ENCODE data around the gene CHD2.

Gene CHD2

GRCh38 chr15:93027413-93027812 is 127.3 kb downstream of the CHD2 start:
- Histone ChIP-seq H3K9me3 (ENCODE audit: insufficient read depth, low read depth, low read length) (no peaks in the 10 kb centered on the region), H2AK5ac (ENCODE audit: low read length) (no peak overlapping the region), H3K27me3 (ENCODE audit: insufficient read depth, low read length) (no peaks in the 10 kb centered on the region), H2BK12ac (ENCODE audit: low read length) (no peak overlapping the region), H3K4me2 (ENCODE audit: low read length) (no peak overlapping the region), H2BK120ac (ENCODE audit: insufficient read depth, low read length, poor library complexity) (no peak overlapping the region), H4K91ac (ENCODE audit: low read depth, low read length) (no peak overlapping the region), H3K4me3 (ENCODE audit: low read depth, low read length) (no peak overlapping the region), H2BK5ac (ENCODE audit: low read depth, low read length, poor library complexity) (no peak overlapping the region), H3K14ac (ENCODE audit: low read length) (no peak overlapping the region), H3K27ac (ENCODE audit: low read depth, low read length) (no peak overlapping the region), H3K4ac (ENCODE audit: low read depth, low read length) (no peak overlapping the region), H3K79me2 (ENCODE audit: control insufficient read depth, insufficient read depth, low read length, poor library complexity) (no peaks in the 10 kb centered on the region), H4K8ac (ENCODE audit: low read depth, low read length) (no peak overlapping the region), H3K79me1 (ENCODE audit: low read length) (no peaks in the 10 kb centered on the region), H3K9ac (ENCODE audit: low read length) (no peak overlapping the region), H3K4me1 (ENCODE audit: control insufficient read depth in 1 of 2, insufficient read depth in 2 of 2, low read length in 2 of 2) (no peaks in the 10 kb centered on the region), H4K12ac (ENCODE audit: low read depth, low read length) (no peak overlapping the region), H2AFZ (ENCODE audit: insufficient read depth, low read length, poor library complexity) (no peak overlapping the region), H3K18ac (ENCODE audit: low read length) (no peak overlapping the region), H3K23ac (ENCODE audit: low read length) (no peak overlapping the region), H3K36me3 (ENCODE audit: control insufficient read depth in 1 of 2, insufficient read depth in 2 of 2, low read length in 2 of 2) (peaks cover 35 to 47% of the 10 kb centered on the region in 2 experiments)
- peak in 1 of 2 donors; percentile 4 for DNase-seq
- no CpG with 5 or more reads among the region's 10 CpGs for WGBS (ENCODE audit: extremely low coverage, insufficient coverage, insufficient read length)

GRCh38 chr15:93028111-93028631 is 128.0 kb downstream of the CHD2 start:
- Histone ChIP-seq H3K9me3 (ENCODE audit: insufficient read depth, low read depth, low read length) (no peaks in the 10 kb centered on the region), H3K4me3 (ENCODE audit: low read depth, low read length) (no peak overlapping the region), H2AFZ (ENCODE audit: insufficient read depth, low read length, poor library complexity) (no peak overlapping the region), H2BK12ac (ENCODE audit: low read length) (no peak overlapping the region), H3K4ac (ENCODE audit: low read depth, low read length) (no peak overlapping the region), H3K27ac (ENCODE audit: low read depth, low read length) (no peak overlapping the region), H3K4me1 (ENCODE audit: control insufficient read depth in 1 of 2, insufficient read depth in 2 of 2, low read length in 2 of 2) (no peaks in the 10 kb centered on the region), H3K4me2 (ENCODE audit: low read length) (no peak overlapping the region), H3K27me3 (ENCODE audit: insufficient read depth, low read length) (no peaks in the 10 kb centered on the region), H3K79me1 (ENCODE audit: low read length) (no peaks in the 10 kb centered on the region), H3K18ac (ENCODE audit: low read length) (no peak overlapping the region), H2BK5ac (ENCODE audit: low read depth, low read length, poor library complexity) (no peak overlapping the region), H3K36me3 (ENCODE audit: control insufficient read depth in 1 of 2, insufficient read depth in 2 of 2, low read length in 2 of 2) (peaks cover 33 to 43% of the 10 kb centered on the region in 2 experiments), H4K8ac (ENCODE audit: low read depth, low read length) (no peak overlapping the region), H3K14ac (ENCODE audit: low read length) (no peak overlapping the region), H3K9ac (ENCODE audit: low read length) (no peak overlapping the region), H2AK5ac (ENCODE audit: low read length) (no peak overlapping the region), H3K23ac (ENCODE audit: low read length) (no peak overlapping the region), H2BK120ac (ENCODE audit: insufficient read depth, low read length, poor library complexity) (no peak overlapping the region), H4K12ac (ENCODE audit: low read depth, low read length) (no peak overlapping the region), H4K91ac (ENCODE audit: low read depth, low read length) (no peak overlapping the region), H3K79me2 (ENCODE audit: control insufficient read depth, insufficient read depth, low read length, poor library complexity) (no peaks in the 10 kb centered on the region)
- no peak for DNase-seq
- WGBS (ENCODE audit: extremely low coverage, insufficient coverage, insufficient read length) = no CpG with 5 or more reads among the region's 13 CpGs

DNA sequence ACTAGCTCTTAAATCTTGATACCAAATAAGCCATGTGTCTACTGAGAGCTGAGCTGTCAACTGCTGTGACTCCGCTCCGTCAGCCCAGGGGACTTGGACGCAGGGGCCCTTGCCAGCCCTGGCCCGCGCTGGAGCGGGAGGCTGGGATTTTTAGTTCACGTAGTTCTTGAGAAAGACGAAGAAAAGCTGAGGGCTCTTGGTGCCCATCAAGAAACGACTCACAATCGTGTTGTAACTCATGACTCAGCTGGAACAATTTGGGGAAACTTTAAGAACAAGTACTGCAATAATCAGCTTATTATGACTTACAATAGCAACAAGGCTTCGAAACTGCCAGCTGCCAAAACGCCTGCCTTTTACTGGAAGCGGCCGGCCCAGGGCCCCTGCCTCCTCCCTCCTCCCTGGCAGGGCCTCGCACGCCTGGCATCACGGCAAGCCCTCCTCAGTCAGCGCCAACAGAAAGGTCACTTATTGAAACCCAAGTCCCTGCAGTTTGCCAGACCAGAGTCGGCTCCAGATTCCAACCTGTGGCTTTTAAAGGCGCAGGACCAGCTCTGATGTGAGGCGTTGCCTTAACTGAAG is 128.6 kb downstream of the CHD2 start:
- no peak overlapping the region for H3K9ac ChIP-seq (ENCODE audit: low read length)
- H2AK5ac ChIP-seq (ENCODE audit: low read length) = no peak overlapping the region
- no peak overlapping the region for H4K91ac ChIP-seq (ENCODE audit: low read depth, low read length)
- peaks cover 33 to 43% of the 10 kb centered on the region in 2 experiments for H3K36me3 ChIP-seq (ENCODE audit: control insufficient read depth in 1 of 2, insufficient read depth in 2 of 2, low read length in 2 of 2)
- no peak overlapping the region for H3K4me2 ChIP-seq (ENCODE audit: low read length)
- H3K9me3 ChIP-seq (ENCODE audit: insufficient read depth, low read depth, low read length) = no peaks in the 10 kb centered on the region
- H3K79me2 ChIP-seq (ENCODE audit: control insufficient read depth, insufficient read depth, low read length, poor library complexity) = no peaks in the 10 kb centered on the region
- H3K18ac ChIP-seq (ENCODE audit: low read length) = no peak overlapping the region
- no peaks in the 10 kb centered on the region for H3K79me1 ChIP-seq (ENCODE audit: low read length)
- no peak overlapping the region for H4K8ac ChIP-seq (ENCODE audit: low read depth, low read length)
- H4K12ac ChIP-seq (ENCODE audit: low read depth, low read length) = peak overlapping the region; percentile 13
- H3K27ac ChIP-seq (ENCODE audit: low read depth, low read length) = no peak overlapping the region
- H2BK5ac ChIP-seq (ENCODE audit: low read depth, low read length, poor library complexity) = no peak overlapping the region
- DNase-seq = peak; percentile 55 to 70
- no peak overlapping the region for H3K23ac ChIP-seq (ENCODE audit: low read length)
- H2BK12ac ChIP-seq (ENCODE audit: low read length) = no peak overlapping the region
- no peak overlapping the region for H2BK120ac ChIP-seq (ENCODE audit: insufficient read depth, low read length, poor library complexity)
- no peak overlapping the region for H3K4ac ChIP-seq (ENCODE audit: low read depth, low read length)
- H3K14ac ChIP-seq (ENCODE audit: low read length) = no peak overlapping the region
- no peaks in the 10 kb centered on the region for H3K4me1 ChIP-seq (ENCODE audit: control insufficient read depth in 1 of 2, insufficient read depth in 2 of 2, low read length in 2 of 2)
- no peaks in the 10 kb centered on the region for H3K27me3 ChIP-seq (ENCODE audit: insufficient read depth, low read length)
- H3K4me3 ChIP-seq (ENCODE audit: low read depth, low read length) = no peak overlapping the region
- no peak overlapping the region for H2AFZ ChIP-seq (ENCODE audit: insufficient read depth, low read length, poor library complexity)
- WGBS (ENCODE audit: extremely low coverage, insufficient coverage, insufficient read length) = no CpG with 5 or more reads among the region's 21 CpGs

- Histone ChIP-seq H2BK120ac (ENCODE audit: insufficient read depth, low read length, poor library complexity) (no peak overlapping the region), H3K4me3 (ENCODE audit: low read depth, low read length) (no peak overlapping the region), H3K9me3 (ENCODE audit: insufficient read depth, low read depth, low read length) (no peaks in the 10 kb centered on the region), H4K91ac (ENCODE audit: low read depth, low read length) (no peak overlapping the region), H4K8ac (ENCODE audit: low read depth, low read length) (no peak overlapping the region), H2BK12ac (ENCODE audit: low read length) (no peak overlapping the region), H3K23ac (ENCODE audit: low read length) (no peak overlapping the region), H3K9ac (ENCODE audit: low read length) (no peak overlapping the region), H3K18ac (ENCODE audit: low read length) (no peak overlapping the region), H2BK5ac (ENCODE audit: low read depth, low read length, poor library complexity) (no peak overlapping the region), H2AFZ (ENCODE audit: insufficient read depth, low read length, poor library complexity) (no peak overlapping the region), H3K79me1 (ENCODE audit: low read length) (no peaks in the 10 kb centered on the region), H3K4me2 (ENCODE audit: low read length) (no peak overlapping the region), H3K27me3 (ENCODE audit: insufficient read depth, low read length) (no peaks in the 10 kb centered on the region), H3K79me2 (ENCODE audit: control insufficient read depth, insufficient read depth, low read length, poor library complexity) (no peaks in the 10 kb centered on the region), H4K12ac (ENCODE audit: low read depth, low read length) (no peak overlapping the region), H3K4ac (ENCODE audit: low read depth, low read length) (no peak overlapping the region), H3K14ac (ENCODE audit: low read length) (no peak overlapping the region), H3K36me3 (ENCODE audit: control insufficient read depth in 1 of 2, insufficient read depth in 2 of 2, low read length in 2 of 2) (peaks cover 31 to 41% of the 10 kb centered on the region in 2 experiments), H3K4me1 (ENCODE audit: control insufficient read depth in 1 of 2, insufficient read depth in 2 of 2, low read length in 2 of 2) (no peaks in the 10 kb centered on the region), H2AK5ac (ENCODE audit: low read length) (no peak overlapping the region), H3K27ac (ENCODE audit: low read depth, low read length) (no peak overlapping the region)
- DNase-seq = peak in 1 of 2 donors; percentile 21
- WGBS (ENCODE audit: extremely low coverage, insufficient coverage, insufficient read length) = no CpG with 5 or more reads among the region's 17 CpGs
Observed at GRCh38 chr15:93029214-93029835, 129.2 kb downstream of the CHD2 start.

All from trophoblast cell (in vitro differentiated cells and primary cell).